Pancreas (tissue), 10 donors: ENCODE measurements around the gene CLDN4. TPM values are rescaled to one million over a fixed set of nuclear protein-coding genes. Genes with fewer than 3 reads are reported as not detected.
A peak's percentile ranks its signal among the peaks of the same experiment; 100 is the strongest.
"Not testable (repeated sequence)": the region's sequence is repeated elsewhere in the genome, so short reads cannot be mapped to it uniquely, and the experiment has no call there.

Experiments used
- ATAC-seq, 4 donors: fragments of 200-7000 bp; cut with Tn5 transposase; one replicate each; pipeline versions ENCODE4 v1.8.0 to v1.9.1; 2020; ENCODE audit warnings: mild to moderate bottlenecking in 4 of 4, moderate library complexity in 4 of 4
- DNase-seq, 6 donors: peaks; one replicate each; pipeline ENCODE4 v3.0.0-alpha.2; 2020
- FAIRE-seq: peaks from 2 replicates; lab custom pipeline; 2012; peaks lifted over from hg19 to GRCh38; lab: Jason Lieb, UNC
- H3K27ac ChIP-seq, 4 donors: fragments of 200-600 bp; sonication (generic); 1 replicate in 3 of 4; 2 replicates in 1 of 4; pipeline versions ENCODE4 v1.5.0 to v1.8.0; 2020
- H3K27me3 ChIP-seq, 4 donors: fragments of 200-600 bp; one replicate each; pipeline ENCODE4 v1.8.0; 2021
- H3K36me3 ChIP-seq, 3 donors: fragments of 200-600 bp; sonication (generic) in 1 of 3; one replicate each; pipeline versions ENCODE4 v1.5.0 to v1.8.0; 2020 to 2021
- H3K4me1 ChIP-seq, 3 donors: fragments of 200-600 bp; one replicate each; pipeline ENCODE4 v1.8.0; 2021
- H3K4me3 ChIP-seq, 4 donors: fragments of 200-600 bp; sonication (generic) in 2 of 4; one replicate each; pipeline versions ENCODE4 v1.5.0 to v1.8.0; 2020 to 2021
- H3K9me3 ChIP-seq, 4 donors: fragments of 200-600 bp; one replicate each; pipeline ENCODE4 v1.8.0; 2021
- CTCF ChIP-seq, 4 donors: fragments of 200-600 bp; sonication (generic) in 3 of 4; IDR thresholded peaks; one replicate each; pipeline versions ENCODE4 v1.5.0 to v1.8.0; 2021; ENCODE audit warnings: antibody characterized with exemption in 4 of 4
- WGBS, 2 donors: extraction: QIAGEN DNeasy Blood & Tissue Kit; methylation state at CpG; one replicate each; pipeline ENCODE4 v1.1.7; 2013; 5-methylcytosine and 5-hydroxymethylcytosine counted together
- intact Hi-C, 3 donors: fragments of 100-400 bp; cut with DNase I; formaldehyde crosslinking; loops; one replicate each; pipeline versions ENCODE4 v1.11.1 to v1.14.2; 2022
- polyA plus RNA-seq, 2 donors: library from polyadenylated mRNA; stranded (reverse); fragments of 200-250 nt; gene quantifications; one replicate each; pipeline ENCODE4 v1.2.3, GENCODE V29; 2013
- total RNA-seq, 6 donors: library from RNA; stranded (reverse); fragmentation: NEBNext Ultra II Directional in 4 of 6; extraction: Animal tissue kit (Norgen Biotek cat#: 25700) in 4 of 6; gene quantifications; one replicate each; pipeline versions ENCODE4 v1.2.1 to v1.2.4, GENCODE V29; 2021 to 2023
- donor health status: healthy with polysubstance abuse.
- donor health status: DM: no; HTN: no; CAD: no; lungs with moderate emphysema.
- donor health status: DM: no; HTN: no; CAD: no.
- donor health status: control.
- donor health status: control.
- donor health status: Bipolar disorder and iron deficiency.
- donor health status: DM: yes; HTN: yes; CAD: no.
- donor health status: DM: no; HTN: no; CAD: no.
- donor health status: DM: no; HTN: no; CAD: no.
- donor health status: DM: yes; HTN: yes; CAD: no.

The CLDN4 gene
- total and polyA plus RNA-seq, 8 donors: 47.8 to 150 (median 71.9) TPM

GRCh38 chr7:73844131-73844547 lies 13.3 kb downstream of the CLDN4 start:
- intact Hi-C loops: no loop called here
- Histone ChIP-seq H3K27ac (no peak overlapping the region), H3K4me3 (no peak overlapping the region), H3K9me3 (no peaks in the 10 kb centered on the region), H3K36me3 (no peaks in the 10 kb centered on the region), H3K4me1 (peaks cover 4 to 7% (median 4%) of the 10 kb centered on the region in 3 donors), H3K27me3 (no peaks in the 10 kb centered on the region)
- 48 to 51% methylated on average over 9 of the region's 9 CpGs for WGBS, 2 donors
- no peak for ATAC-seq
- no peak for TF ChIP-seq CTCF (IDR thresholded peaks at IDR 0.05)
- no peak for DNase-seq
- FAIRE-seq: no peak

GRCh38 chr7:73844848-73845460 lies 14.2 kb downstream of the CLDN4 start:
- Histone ChIP-seq H3K4me1 (peaks cover 4 to 7% (median 4%) of the 10 kb centered on the region in 3 donors), H3K4me3 (no peak overlapping the region), H3K27ac (no peak overlapping the region), H3K27me3 (no peaks in the 10 kb centered on the region), H3K9me3 (no peaks in the 10 kb centered on the region), H3K36me3 (no peaks in the 10 kb centered on the region)
- DNase-seq (no peak), ATAC-seq (no peak), FAIRE-seq (no peak)
- TF ChIP-seq CTCF (IDR thresholded peaks at IDR 0.05): no peak
- WGBS, 2 donors: 82 to 88% methylated on average over 13 of the region's 13 CpGs
- intact Hi-C loops: no loop called here

- H3K4me3 ChIP-seq, FAIRE-seq, ATAC-seq, H3K36me3 ChIP-seq, H3K27ac ChIP-seq, H3K27me3 ChIP-seq, H3K9me3 ChIP-seq, H3K4me1 ChIP-seq, intact Hi-C loops: not testable (repeated sequence)
- DNase-seq: peak in 1 of 6 donors; percentile 16
- 80 to 90% methylated on average over 12 of the region's 12 CpGs for WGBS, 2 donors
Observed at GRCh38 chr7:73845701-73846195, 15.0 kb downstream of the CLDN4 start.

GRCh38 chr7:73847941-73848723 lies 17.3 kb downstream of the CLDN4 start:
- no peaks in the 10 kb centered on the region for H3K36me3 ChIP-seq
- no peak overlapping the region for H3K4me3 ChIP-seq
- ATAC-seq (no peak), DNase-seq (peak in 1 of 6 donors; percentile 4), FAIRE-seq (no peak)
- no peak for TF ChIP-seq CTCF (IDR thresholded peaks at IDR 0.05)
- H3K27me3 ChIP-seq: no peaks in the 10 kb centered on the region
- intact Hi-C loops: no loop called here
- no peaks in the 10 kb centered on the region for H3K9me3 ChIP-seq
- WGBS, 2 donors: 88 to 90% methylated on average over 10 of the region's 10 CpGs
- no peak overlapping the region for H3K27ac ChIP-seq
- peaks cover 0 to 4% (median 1%) of the 10 kb centered on the region in 3 donors for H3K4me1 ChIP-seq

- Histone ChIP-seq H3K4me3 (no peak overlapping the region), H3K9me3 (no peaks in the 10 kb centered on the region), H3K36me3 (no peaks in the 10 kb centered on the region), H3K4me1 (peaks cover 0 to 4% (median 3%) of the 10 kb centered on the region in 3 donors), H3K27ac (peak overlapping the region in 2 of 4 donors; percentile 78), H3K27me3 (no peaks in the 10 kb centered on the region)
- intact Hi-C loops: loop anchor here in 1 of 3 donors (5.0 kb wide), 1 partner anchor 33 kb away; no protein-coding TSS in a partner anchor
- DNase-seq (peak in 1 of 6 donors; percentile 9), FAIRE-seq (no peak), ATAC-seq (peak in 2 of 4 donors; percentile 27 to 39)
- TF ChIP-seq CTCF (IDR thresholded peaks at IDR 0.05): no peak
- whole genome bisulfite sequencing, 2 donors: 73 to 84% methylated on average over 4 of the region's 4 CpGs
Observed at GRCh38 chr7:73850781-73851207, 20.0 kb downstream of the CLDN4 start.
